K562 (cell line): Measurements from ENCODE around the gene AHSG. TPM values are rescaled to one million over a fixed set of nuclear protein-coding genes. Genes with fewer than 3 reads are reported as not detected.

ENCODE experiments used
- ATAC-seq: fragments of 200-7000 bp; cut with Tn5 transposase; 3 replicates; pipeline ENCODE4 v1.9.1; 2020; ENCODE audit warnings: moderate library complexity
- BruUV-seq: library from RNA; stranded (reverse); fragments of 400-500 nt; replicated peaks from 2 replicates; lab custom pipeline; 2021; lab: Mats Ljungman, UMichigan
- CTCF ChIA-PET: fragments of 300-600 bp; formaldehyde crosslinking; extraction: SDS; loops from one replicate; lab custom pipeline; 2021; ENCODE audit warnings: low intra/inter-chr PET ratio; lab: Yijun Ruan, JAX
- POLR2A ChIA-PET: fragments of 300-600, 350-650 bp; sonication (Branson Sonifier 250); formaldehyde crosslinking; extraction: SDS; loops from one replicate; lab custom pipeline; 2021; ENCODE audit warnings: antibody characterized with exemption, inconsistent platforms; lab: Yijun Ruan, JAX
- DNase-seq, 4 experiments: peaks; one replicate each; pipeline versions ENCODE4 v3.0.0 to v3.0.0-alpha.2; 2011 to 2018; ENCODE audit warnings: low spot score in 3 of 4, mixed read lengths in 3 of 4; ENCODE audit errors: extremely low read depth in 1 of 4
- FAIRE-seq: peaks from 2 replicates; lab custom pipeline; 2011; peaks lifted over from hg19 to GRCh38; lab: Jason Lieb, UNC
- H2AFZ ChIP-seq: 2 replicates; pipeline ENCODE4 v1.6.0; 2011; ENCODE audit warnings: low read depth, low read length, control low read depth, inconsistent platforms
- H3K27ac ChIP-seq: fragments of 200-600 bp; 3 replicates; pipeline ENCODE4 v1.8.0; 2011; ENCODE audit warnings: low read depth, mild to moderate bottlenecking, control low read depth, inconsistent platforms, low read length, moderate library complexity, mixed read lengths; ENCODE audit errors: extremely low read depth
- H3K27me3 ChIP-seq, 2 experiments: fragments of 300-600 bp in 1 of 2; 2 replicates in 1 of 2; 3 replicates in 1 of 2; pipeline versions ENCODE4 v1.6.0 to v1.8.0; 2011; ENCODE audit warnings: inconsistent platforms in 2 of 2, low read length in 2 of 2, mild to moderate bottlenecking in 1 of 2, mixed read lengths in 1 of 2, moderate library complexity in 1 of 2; ENCODE audit not compliant: control insufficient read depth in 2 of 2, insufficient read depth in 2 of 2
- H3K36me3 ChIP-seq: fragments of 300-600 bp; 3 replicates; pipeline ENCODE4 v1.8.0; 2011; ENCODE audit warnings: mild to moderate bottlenecking, low read length, inconsistent platforms; ENCODE audit not compliant: control insufficient read depth, insufficient read depth
- H3K4me1 ChIP-seq, 2 experiments: fragments of 200-600 bp in 1 of 2; replicated peaks in 1 of 2; 2 replicates in 1 of 2; 3 replicates in 1 of 2; pipeline versions ENCODE4 v1.5.1 to v1.8.0; 2011; ENCODE audit warnings: inconsistent platforms in 2 of 2, low read length in 2 of 2, mild to moderate bottlenecking in 1 of 2, mixed read lengths in 1 of 2, moderate library complexity in 1 of 2; ENCODE audit not compliant: control insufficient read depth in 2 of 2, insufficient read depth in 2 of 2
- H3K4me2 ChIP-seq: 2 replicates; pipeline ENCODE4 v1.6.1; 2011; ENCODE audit warnings: low read length, control low read depth, inconsistent platforms, mixed read lengths; ENCODE audit not compliant: insufficient read depth
- H3K4me3 ChIP-seq: fragments of 200-600 bp; sonication (generic), shearing (Covaris generic); 2 replicates; pipeline ENCODE4 v1.5.1; 2016; ENCODE audit warnings: control low read depth, inconsistent platforms
- H3K79me2 ChIP-seq: fragments of 200-600 bp; 3 replicates; pipeline ENCODE4 v1.8.0; 2011; ENCODE audit warnings: low read length, inconsistent platforms; ENCODE audit not compliant: control insufficient read depth, insufficient read depth
- H3K9ac ChIP-seq, 2 experiments: 2 replicates each; pipeline versions ENCODE4 v1.6.0 to v1.6.1; 2011; ENCODE audit warnings: low read depth in 2 of 2, low read length in 2 of 2, control low read depth in 1 of 2, inconsistent platforms in 1 of 2, mild to moderate bottlenecking in 1 of 2, mixed read lengths in 1 of 2; ENCODE audit not compliant: insufficient read depth in 1 of 2
- H3K9me1 ChIP-seq: one replicate; pipeline ENCODE4 v1.6.0; 2011; ENCODE audit warnings: inconsistent platforms, mild to moderate bottlenecking, low read length, moderate library complexity; ENCODE audit not compliant: control insufficient read depth, insufficient read depth
- H3K9me3 ChIP-seq: replicated peaks from 2 replicates; pipeline ENCODE4 v1.5.1; 2011; ENCODE audit warnings: low read depth, low read length, inconsistent platforms; ENCODE audit not compliant: control insufficient read depth, insufficient read depth
- H4K20me1 ChIP-seq: replicated peaks from 2 replicates; pipeline ENCODE4 v1.6.1; 2011; ENCODE audit warnings: low read length, inconsistent platforms, mixed read lengths; ENCODE audit not compliant: control insufficient read depth, insufficient read depth
- BDP1 ChIP-seq: IDR thresholded peaks from 3 replicates; pipeline ENCODE4 v1.6.1; 2011; ENCODE audit not compliant: insufficient read length, insufficient read depth
- CC2D1A ChIP-seq: fragments of 450-650 bp; IDR thresholded peaks from 2 replicates; pipeline ENCODE4 v1.6.1; 2017; ENCODE audit warnings: mild to moderate bottlenecking
- E2F8 ChIP-seq: fragments of 450-650 bp; IDR thresholded peaks from 2 replicates; pipeline ENCODE4 v1.7.1; 2018; ENCODE audit warnings: mild to moderate bottlenecking, low read depth; ENCODE audit not compliant: partially characterized antibody
- EP300 ChIP-seq: IDR thresholded peaks from 2 replicates; pipeline ENCODE4 v1.6.1; 2012; ENCODE audit warnings: low read length, improper control_type of control experiment
- MTA1 ChIP-seq: fragments of 450-650 bp; IDR thresholded peaks from 2 replicates; pipeline ENCODE4 v1.6.1; 2017; ENCODE audit warnings: borderline replicate concordance
- MTA3 ChIP-seq: fragments of 450-650 bp; formaldehyde crosslinking; IDR thresholded peaks from 2 replicates; pipeline ENCODE4 v1.6.1; 2017; ENCODE audit warnings: mild to moderate bottlenecking, borderline replicate concordance
- NR4A1 ChIP-seq, 2 experiments: fragments of 250-450 bp in 1 of 2; fragments of 450-650 bp in 1 of 2; sonication (Bioruptor Pico) in 1 of 2; IDR thresholded peaks; 2 replicates each; pipeline versions ENCODE4 v1.4.0 to v1.6.1; 2016 to 2020; ENCODE audit warnings: mild to moderate bottlenecking in 2 of 2, missing compliant biosample characterization in 1 of 2, missing genetic modification characterization in 1 of 2, moderate library complexity in 1 of 2
- PHF21A ChIP-seq: fragments of 450-650 bp; IDR thresholded peaks from 2 replicates; pipeline ENCODE4 v1.6.1; 2017; ENCODE audit warnings: low read depth, borderline replicate concordance
- PURB ChIP-seq: sonication (generic); formaldehyde crosslinking; IDR thresholded peaks from 2 replicates; pipeline ENCODE4 v1.9.0; 2021; ENCODE audit warnings: low read depth, mild to moderate bottlenecking, missing genetic modification reagents
- SMARCE1 ChIP-seq: fragments of 450-650 bp; IDR thresholded peaks from 2 replicates; pipeline ENCODE4 v1.7.1; 2016; ENCODE audit warnings: mild to moderate bottlenecking
- ZBTB17 ChIP-seq: fragments of 450-650 bp; formaldehyde crosslinking; IDR thresholded peaks from 2 replicates; pipeline ENCODE4 v1.4.0; 2020; ENCODE audit warnings: mild to moderate bottlenecking
- ZNF324 ChIP-seq: fragments of 250-450 bp; sonication (Bioruptor Pico); IDR thresholded peaks from 2 replicates; pipeline ENCODE4 v1.4.0; 2020; ENCODE audit warnings: mild to moderate bottlenecking
- WGBS: fragments of 100-300 bp; shearing (Covaris generic); methylation state at CpG from one replicate; pipeline ENCODE4 v1.1.6; 2016; ENCODE audit warnings: low coverage, mixed read lengths; ENCODE audit not compliant: insufficient coverage; ENCODE audit errors: missing lambda C conversion rate; 5-methylcytosine and 5-hydroxymethylcytosine counted together
- in situ Hi-C: fragments of 300-500 bp; cut with MboI; formaldehyde crosslinking; loops from 4 replicates; pipeline ENCODE4 v1.15.0; 2018; ENCODE audit warnings: inconsistent platforms, mixed read lengths
- intact Hi-C: fragments of 100-400 bp; cut with micrococcal nuclease; formaldehyde crosslinking; loops from 2 replicates; pipeline ENCODE4 v1.14.2; 2022
- polyA plus RNA-seq, 8 experiments: library from polyadenylated mRNA; depleted of rRNA in 4 of 8; stranded (reverse) in 5 of 8; unstranded in 3 of 8; fragments of >200 nt; fragmentation: Nextera tagmentation in 2 of 8; fragmentation: Illumina TruSeq in 1 of 8; extraction: Ambion mirVana in 2 of 8; extraction: Trizol in 1 of 8; gene quantifications; 2 replicates each; pipeline versions ENCODE4 v1.2.1 to v1.2.3, GENCODE V29; 2011 to 2014; ENCODE audit warnings: inconsistent platforms in 1 of 8, missing spikeins in 1 of 8
- total RNA-seq, 7 experiments: library from RNA; depleted of rRNA in 6 of 7; stranded (reverse); fragments of >200 nt in 6 of 7; fragmentation: Illumina TruSeq in 2 of 7; extraction: Trizol in 2 of 7; gene quantifications; 2 replicates each; pipeline versions ENCODE4 v1.2.1 to v1.2.3, GENCODE V29; 2011 to 2021; ENCODE audit warnings: low replicate concordance in 1 of 7
- TF ChIP-seq, protein P1 (sequence below), 2 experiments: IDR thresholded peaks in 1 of 2; conservative IDR thresholded peaks in 1 of 2; 2 replicates each; pipeline ENCODE4 v1.6.1; 2016; ENCODE audit warnings: low read depth in 2 of 2, mild to moderate bottlenecking in 1 of 2, missing compliant biosample characterization in 1 of 2, missing genetic modification characterization in 1 of 2, moderate library complexity in 1 of 2
- TF ChIP-seq, protein P2 (sequence below), 2 experiments: fragments of 200-800 bp in 1 of 2; sonication (Bioruptor generic) in 1 of 2; sonication (generic) in 1 of 2; formaldehyde crosslinking in 1 of 2; IDR thresholded peaks in 1 of 2; conservative IDR thresholded peaks in 1 of 2; 2 replicates each; pipeline versions ENCODE4 v1.5.0 to v1.6.1; 2016 to 2020; ENCODE audit warnings: missing compliant biosample characterization in 1 of 2, missing genetic modification characterization in 1 of 2, missing genetic modification reagents in 1 of 2

The AHSG gene
- total and polyA plus RNA-seq, 9 of the 15 experiments (the other 6 are each of a cell fraction or from before 2014, with no cell fraction given) = 0.69 TPM; not detected in 8

DNA sequence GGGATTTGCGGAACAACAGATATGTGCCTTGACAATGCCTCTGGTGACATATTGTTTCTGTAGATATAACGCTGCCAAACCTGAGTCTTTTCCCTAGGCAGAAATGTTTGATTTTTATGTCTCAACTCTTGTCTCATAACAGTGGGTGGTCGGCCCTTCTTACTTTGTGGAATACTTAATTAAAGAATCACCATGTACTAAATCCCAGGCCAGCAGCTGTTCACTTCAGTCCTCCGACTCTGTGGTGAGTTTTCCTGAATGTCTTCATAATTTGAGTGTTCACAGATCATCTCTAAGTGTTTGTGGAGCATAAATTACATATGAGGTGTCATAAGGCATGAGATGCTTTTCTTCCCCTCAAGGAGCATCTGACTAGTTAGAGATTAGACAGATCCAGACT is 33.2 kb downstream of the AHSG start (continued):
- TF ChIP-seq NR4A1 (CRISPR knock-in tag; IDR thresholded peaks at IDR 0.05) (no peak), NR4A1 (tag; IDR thresholded peaks at IDR 0.05) (no peak), ZBTB17 (no peak), ZNF324 (CRISPR knock-in tag) (no peak), E2F8 (no peak)

GRCh38 chr3:186646841-186647240 is 34.0 kb downstream of the AHSG start:
- no peak for ATAC-seq
- Histone ChIP-seq H3K9me3 (no peaks in the 10 kb centered on the region), H3K4me1 (peaks cover 0 to 7% of the 10 kb centered on the region in 2 experiments; a peak in 2 of 5 replicates), H3K27ac (no peak overlapping the region), H3K9ac (no peak overlapping the region), H3K79me2 (no peaks in the 10 kb centered on the region), H4K20me1 (no peaks in the 10 kb centered on the region), H3K36me3 (no peaks in the 10 kb centered on the region), H2AFZ (no peak overlapping the region), H3K4me2 (no peak overlapping the region), H3K4me3 (no peak overlapping the region)
- no peak for DNase-seq
- intact Hi-C loops (no loop called here), in situ Hi-C loops (no loop called here)
- ChIA-PET POLR2A (no interaction called here), CTCF (no interaction called here)
- WGBS = 0% methylated on average over 1 of the region's 1 CpG
- FAIRE-seq = no peak
- no TSS peak for BruUV-seq
- TF ChIP-seq, protein P1, sequence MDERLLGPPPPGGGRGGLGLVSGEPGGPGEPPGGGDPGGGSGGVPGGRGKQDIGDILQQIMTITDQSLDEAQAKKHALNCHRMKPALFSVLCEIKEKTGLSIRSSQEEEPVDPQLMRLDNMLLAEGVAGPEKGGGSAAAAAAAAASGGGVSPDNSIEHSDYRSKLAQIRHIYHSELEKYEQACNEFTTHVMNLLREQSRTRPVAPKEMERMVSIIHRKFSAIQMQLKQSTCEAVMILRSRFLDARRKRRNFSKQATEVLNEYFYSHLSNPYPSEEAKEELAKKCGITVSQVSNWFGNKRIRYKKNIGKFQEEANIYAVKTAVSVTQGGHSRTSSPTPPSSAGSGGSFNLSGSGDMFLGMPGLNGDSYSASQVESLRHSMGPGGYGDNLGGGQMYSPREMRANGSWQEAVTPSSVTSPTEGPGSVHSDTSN (CRISPR knock-in tag; IDR thresholded peaks at IDR 0.05; ENCODE audit: low read depth) = no peak
- TF ChIP-seq, protein P1 (tag; conservative IDR thresholded peaks at IDR 0.05; ENCODE audit: low read depth) = no peak
- TF ChIP-seq EP300 (no peak), CC2D1A (no peak), BDP1 (no peak), SMARCE1 (no peak), PHF21A (no peak), MTA3 (no peak), PURB (CRISPR knock-in tag) (no peak), MTA1 (no peak)
- TF ChIP-seq, protein P2, sequence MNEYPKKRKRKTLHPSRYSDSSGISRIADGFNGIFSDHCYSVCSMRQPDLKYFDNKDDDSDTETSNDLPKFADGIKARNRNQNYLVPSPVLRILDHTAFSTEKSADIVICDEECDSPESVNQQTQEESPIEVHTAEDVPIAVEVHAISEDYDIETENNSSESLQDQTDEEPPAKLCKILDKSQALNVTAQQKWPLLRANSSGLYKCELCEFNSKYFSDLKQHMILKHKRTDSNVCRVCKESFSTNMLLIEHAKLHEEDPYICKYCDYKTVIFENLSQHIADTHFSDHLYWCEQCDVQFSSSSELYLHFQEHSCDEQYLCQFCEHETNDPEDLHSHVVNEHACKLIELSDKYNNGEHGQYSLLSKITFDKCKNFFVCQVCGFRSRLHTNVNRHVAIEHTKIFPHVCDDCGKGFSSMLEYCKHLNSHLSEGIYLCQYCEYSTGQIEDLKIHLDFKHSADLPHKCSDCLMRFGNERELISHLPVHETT (CRISPR knock-in tag; conservative IDR thresholded peaks at IDR 0.05 in 1 of 2, IDR thresholded peaks at IDR 0.05 in 1 of 2) = no peak
- TF ChIP-seq, all 486 proteins: peak for 0
- Histone ChIP-seq H3K9me1 (no peaks in the 10 kb centered on the region), H3K27me3 (peaks cover 10 to 18% of the 10 kb centered on the region in 2 experiments; a peak in 4 of 5 replicates)
